HCT116 (cell line): ENCODE results near the gene DDRGK1. TPM values are rescaled to one million over a fixed set of nuclear protein-coding genes. Genes with fewer than 3 reads are reported as not detected.

Experiments used
- ATAC-seq: fragments of 200-7000 bp; cut with Tn5 transposase; 2 replicates; pipeline ENCODE4 v1.9.1; 2020; ENCODE audit warnings: mild to moderate bottlenecking, moderate library complexity
- BruUV-seq: library from RNA; stranded (reverse); fragments of 400-500 nt; replicated peaks from 2 replicates; lab custom pipeline; 2021; lab: Mats Ljungman, UMichigan
- CTCF ChIA-PET: fragments of 300-600 bp; sonication (Branson Sonifier 250); formaldehyde crosslinking; loops from one replicate; lab custom pipeline; 2021; ENCODE audit warnings: antibody characterized with exemption; lab: Charles Lee
- POLR2A ChIA-PET: fragments of 300-600, 350-600 bp; sonication (Branson Sonifier 250); formaldehyde crosslinking; loops from one replicate; lab custom pipeline; 2021; ENCODE audit warnings: antibody characterized with exemption; lab: Charles Lee
- RAD21 ChIA-PET, 2 experiments: fragments of 300-600 bp; sonication (Branson Sonifier 250); formaldehyde crosslinking; loops; one replicate each; lab custom pipeline; 2023; ENCODE audit warnings: low total read pairs in 2 of 2; ENCODE audit not compliant: uncharacterized antibody in 2 of 2, unreplicated experiment in 2 of 2, low non-redundant PET in 1 of 2; lab: Charles Lee
- DNase-seq: peaks from one replicate; pipeline ENCODE4 v3.0.0-alpha.2; 2010; ENCODE audit warnings: low read depth, low spot score
- H2AFZ ChIP-seq: fragments of 200-600 bp; shearing (Covaris generic), sonication (generic); 2 replicates; pipeline ENCODE4 v1.6.1; 2017; ENCODE audit warnings: low read depth, mixed run types, mixed read lengths, antibody characterized with exemption, low read length; ENCODE audit not compliant: poor library complexity, severe bottlenecking
- H3K27ac ChIP-seq: 2 replicates; pipeline ENCODE4 v1.5.1; 2012; ENCODE audit warnings: low read depth, low read length
- H3K27me3 ChIP-seq: fragments of 200-600 bp; sonication (generic); 2 replicates; pipeline ENCODE4 v1.6.1; 2016; ENCODE audit warnings: mixed run types, low read length, mixed read lengths; ENCODE audit not compliant: insufficient read depth
- H3K36me3 ChIP-seq, 2 experiments: fragments of 200-500 bp in 1 of 2; fragments of 200-600 bp in 1 of 2; sonication (Bioruptor generic) in 1 of 2; sonication (generic) in 1 of 2; 2 replicates each; pipeline versions ENCODE4 v1.5.1 to v1.6.1; 2014 to 2016; ENCODE audit warnings: low read length in 2 of 2, inconsistent platforms in 1 of 2, mixed read lengths in 1 of 2, mixed run types in 1 of 2; ENCODE audit not compliant: insufficient read depth in 2 of 2, control insufficient read depth in 1 of 2
- H3K4me1 ChIP-seq, 2 experiments: fragments of 200-600 bp in 1 of 2; sonication (generic) in 1 of 2; 2 replicates each; pipeline versions ENCODE4 v1.5.1 to v1.6.1; 2012 to 2017; ENCODE audit warnings: low read length in 2 of 2, inconsistent platforms in 1 of 2, mild to moderate bottlenecking in 1 of 2, mixed read lengths in 1 of 2, mixed run types in 1 of 2, moderate library complexity in 1 of 2; ENCODE audit not compliant: insufficient read depth in 2 of 2, control insufficient read depth in 1 of 2
- H3K4me2 ChIP-seq: fragments of 200-600 bp; sonication (generic); 2 replicates; pipeline ENCODE4 v1.6.1; 2017; ENCODE audit warnings: mixed run types, low read length, mixed read lengths
- H3K4me3 ChIP-seq, 2 experiments: fragments of 200-600 bp in 1 of 2; sonication (generic) in 1 of 2; replicated peaks in 1 of 2; 2 replicates each; pipeline ENCODE4 v1.5.1; 2011 to 2016; ENCODE audit warnings: low read length in 2 of 2, control low read depth in 1 of 2, low read depth in 1 of 2, mild to moderate bottlenecking in 1 of 2, mixed read lengths in 1 of 2, mixed run types in 1 of 2
- H3K79me2 ChIP-seq: fragments of 200-600 bp; sonication (generic); 2 replicates; pipeline ENCODE4 v1.6.1; 2017; ENCODE audit warnings: mild to moderate bottlenecking, mixed run types, low read length, moderate library complexity, mixed read lengths; ENCODE audit not compliant: insufficient read depth
- H3K9ac ChIP-seq: fragments of 200-600 bp; sonication (generic); 2 replicates; pipeline ENCODE4 v1.6.1; 2016; ENCODE audit warnings: low read length, mixed read lengths
- H3K9me2 ChIP-seq: fragments of 200-600 bp; sonication (generic), shearing (Covaris generic); 2 replicates; pipeline ENCODE4 v1.6.1; 2017; ENCODE audit warnings: mixed run types, mild to moderate bottlenecking, moderate library complexity; ENCODE audit not compliant: insufficient read depth
- H3K9me3 ChIP-seq, 2 experiments: fragments of 200-500 bp in 1 of 2; fragments of 200-600 bp in 1 of 2; sonication (Bioruptor generic) in 1 of 2; sonication (generic) in 1 of 2; 2 replicates each; pipeline ENCODE4 v1.6.1; 2014 to 2017; ENCODE audit warnings: low read length in 2 of 2, mixed read lengths in 2 of 2, inconsistent platforms in 1 of 2, low read depth in 1 of 2, mild to moderate bottlenecking in 1 of 2, mixed run types in 1 of 2, moderate library complexity in 1 of 2; ENCODE audit not compliant: control insufficient read depth in 1 of 2, insufficient read depth in 1 of 2
- H4K20me1 ChIP-seq: fragments of 200-600 bp; sonication (generic), shearing (Covaris generic); 2 replicates; pipeline ENCODE4 v1.6.1; 2017; ENCODE audit warnings: mixed run types, mild to moderate bottlenecking, moderate library complexity; ENCODE audit not compliant: insufficient read depth
- ATF3 ChIP-seq: IDR thresholded peaks from 2 replicates; pipeline ENCODE4 v1.6.1; 2012
- CBX3 ChIP-seq: IDR thresholded peaks from 2 replicates; pipeline ENCODE4 v1.6.1; 2012; ENCODE audit warnings: low read depth
- CEBPB ChIP-seq: IDR thresholded peaks from 2 replicates; pipeline ENCODE4 v1.6.1; 2012; ENCODE audit warnings: low read depth
- CTCF ChIP-seq, 3 experiments: fragments of 200-600 bp in 1 of 3; sonication (generic) in 1 of 3; IDR thresholded peaks in 2 of 3; conservative IDR thresholded peaks in 1 of 3; 2 replicates each; pipeline ENCODE4 v1.5.1; 2012 to 2017; ENCODE audit warnings: low read depth in 2 of 3, low read length in 2 of 3, antibody characterized with exemption in 1 of 3, borderline replicate concordance in 1 of 3, control low read depth in 1 of 3, mild to moderate bottlenecking in 1 of 3, mixed read lengths in 1 of 3, mixed run types in 1 of 3, moderate library complexity in 1 of 3; ENCODE audit not compliant: insufficient read depth in 1 of 3
- FOSL1 ChIP-seq: IDR thresholded peaks from 2 replicates; pipeline ENCODE4 v1.6.1; 2012; ENCODE audit warnings: low read depth
- JUND ChIP-seq: IDR thresholded peaks from 2 replicates; pipeline ENCODE4 v1.6.1; 2012
- POLR2A ChIP-seq: IDR thresholded peaks from 2 replicates; pipeline ENCODE4 v1.7.0; 2011; ENCODE audit warnings: borderline replicate concordance; ENCODE audit not compliant: insufficient read depth, insufficient read length; ENCODE audit errors: extremely low read depth
- POLR2AphosphoS5 ChIP-seq: IDR thresholded peaks from 2 replicates; pipeline ENCODE4 v1.6.1; 2011; ENCODE audit warnings: mild to moderate bottlenecking, low read depth, low read length, moderate library complexity
- YY1 ChIP-seq: IDR thresholded peaks from 2 replicates; pipeline ENCODE4 v1.6.1; 2011; ENCODE audit warnings: low read length, low read depth, moderate library complexity, mild to moderate bottlenecking; ENCODE audit not compliant: insufficient replicate concordance; ENCODE audit errors: extremely low read depth
- ZFX ChIP-seq: fragments of 450-650 bp; IDR thresholded peaks from 2 replicates; pipeline ENCODE4 v1.6.1; 2017
- ZNF274 ChIP-seq: fragments of 200-500 bp; sonication (Bioruptor generic); IDR thresholded peaks from 2 replicates; pipeline ENCODE4 v1.6.1; 2014; ENCODE audit warnings: mild to moderate bottlenecking, low read depth, low read length, inconsistent platforms
- intact Hi-C: fragments of 100-400 bp; cut with micrococcal nuclease; formaldehyde crosslinking; loops from 2 replicates; pipeline ENCODE4 v1.10.0; 2022
- total RNA-seq: library from RNA; stranded (reverse); gene quantifications from one replicate; pipeline ENCODE4 v1.2.1, GENCODE V29; 2021; ENCODE audit not compliant: unreplicated experiment

The DDRGK1 gene
- total RNA-seq, 1 experiment from 2014 or later: 45.8 TPM

- TF ChIP-seq ATF3 (no peak), POLR2AphosphoS5 (no peak), FOSL1 (no peak), CBX3 (no peak), POLR2A (no peak), JUND (no peak), ZNF274 (no peak), CEBPB (no peak), YY1 (no peak), CTCF (IDR thresholded peaks at IDR 0.05 in 2 of 3, conservative IDR thresholded peaks at IDR 0.05 in 1 of 3; ENCODE audit: borderline replicate concordance in 1 of 3, insufficient read depth in 1 of 3, low read depth in 2 of 3, low read length in 2 of 3) (no peak), ZFX (no peak)
- ATAC-seq (no peak), DNase-seq (no peak)
- Histone ChIP-seq H3K36me3 (no peaks in the 10 kb centered on the region), H3K27ac (no peak overlapping the region), H3K9ac (no peak overlapping the region), H3K27me3 (no peaks in the 10 kb centered on the region), H3K4me1 (peaks cover 7 to 23% of the 10 kb centered on the region in 2 experiments), H4K20me1 (no peaks in the 10 kb centered on the region), H3K9me2 (no peaks in the 10 kb centered on the region), H3K4me2 (no peak overlapping the region), H3K9me3 (no peaks in the 10 kb centered on the region), H2AFZ (no peak overlapping the region), H3K4me3 (no peak overlapping the region), H3K79me2 (no peaks in the 10 kb centered on the region)
- RAD21 ChIA-PET: interaction anchor here in 1 of 2 experiments (0.7 kb wide), 1 partner anchor 185 kb away, joined by 5 read pairs; no protein-coding TSS in a partner anchor
- intact Hi-C loops: no loop called here
- POLR2A ChIA-PET: no interaction called here
- BruUV-seq: no TSS peak
- CTCF ChIA-PET: interaction anchor here (0.7 kb wide), 1 partner anchor 1351 kb away, joined by 3 read pairs; no protein-coding TSS in a partner anchor
Measured at GRCh38 chr20:3242172-3242692, 37.8 kb upstream of the DDRGK1 start.
